ENCODE data around the gene THAP7. TPM values are rescaled to one million over a fixed set of nuclear protein-coding genes. Genes with fewer than 3 reads are reported as not detected.

The THAP7 gene
- total and polyA plus RNA-seq, 9 of the 15 experiments (the other 6 are each of a cell fraction or from before 2014, with no cell fraction given) = 7.9 to 263 (median 84.1) TPM

DNA sequence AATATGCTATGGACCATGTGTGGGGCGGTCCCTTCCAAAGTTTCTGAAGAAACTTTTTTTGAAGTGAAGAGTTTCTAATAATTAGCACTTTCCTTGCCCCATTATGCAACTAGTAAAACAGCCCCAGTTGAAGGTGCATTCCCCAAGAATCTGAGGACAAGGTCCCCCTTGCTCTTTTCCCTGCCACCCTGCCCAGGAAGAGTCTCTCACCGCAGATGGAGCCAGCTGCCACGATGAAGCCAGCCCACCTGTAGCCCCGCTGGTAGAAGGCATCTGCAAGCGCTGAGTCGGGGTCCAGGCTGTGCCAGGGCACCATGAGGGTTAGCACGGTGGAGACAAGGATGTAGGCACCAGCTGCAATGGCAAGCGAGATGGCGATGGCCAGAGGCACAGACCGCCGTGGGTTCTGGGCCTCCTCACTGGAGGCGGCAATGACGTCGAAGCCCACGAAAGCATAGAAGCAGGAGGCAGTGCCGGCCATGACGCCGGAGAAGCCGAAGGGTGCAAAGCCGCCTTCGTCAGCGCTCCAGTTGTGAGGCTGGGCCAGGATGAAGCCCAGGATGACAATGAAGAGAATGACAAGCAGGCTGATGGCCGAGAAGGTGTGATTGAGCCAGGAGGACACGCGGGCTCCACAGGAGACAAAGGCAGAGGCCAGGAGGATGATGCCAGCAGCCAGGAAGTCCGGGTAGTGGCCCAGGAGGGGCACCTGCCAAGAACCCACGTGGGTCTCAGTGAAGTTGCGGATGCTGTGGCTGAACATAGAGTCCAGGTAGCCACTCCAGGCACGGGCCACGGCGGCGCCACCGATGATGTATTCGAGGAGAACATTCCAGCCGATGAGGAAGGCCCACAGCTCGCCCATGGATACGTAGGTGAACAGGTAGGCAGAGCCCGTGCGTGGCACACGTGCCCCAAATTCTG, 29.0 kb upstream of the THAP7 start (continued):
- TF ChIP-seq JUN (IDR thresholded peaks at IDR 0.05; ENCODE audit: borderline replicate concordance, low read depth, low read length) (no peak), JUN (CRISPR knock-in tag; IDR thresholded peaks at IDR 0.05; ENCODE audit: borderline replicate concordance) (no peak), BCOR (IDR thresholded peaks at IDR 0.05) (no peak), SREBF1 (IDR thresholded peaks at IDR 0.05; ENCODE audit: borderline replicate concordance, low read depth, low read length) (no peak), HMGN3 (IDR thresholded peaks at IDR 0.05; ENCODE audit: borderline replicate concordance, extremely low read depth, insufficient read length, low read depth, low read length) (no peak), HDAC6 (IDR thresholded peaks at IDR 0.05; ENCODE audit: low read depth, low read length) (no peak), SAFB (IDR thresholded peaks at IDR 0.05; ENCODE audit: borderline replicate concordance, low read depth, low read length) (peak; percentile 25; the same call in 1 of the 2 replicates), ZSCAN32 (CRISPR knock-in tag; IDR thresholded peaks at IDR 0.05) (0 out of 2 replicates have a peak, but pooled peaks have one; percentile 5), ZNF445 (CRISPR knock-in tag; IDR thresholded peaks at IDR 0.05; ENCODE audit: low read depth) (no peak), SLC30A9 (CRISPR knock-in tag; IDR thresholded peaks at IDR 0.05) (no peak), CHD1 (IDR thresholded peaks at IDR 0.05; ENCODE audit: low read length) (peak; percentile 25), NR2F6 (CRISPR knock-in tag; IDR thresholded peaks at IDR 0.05) (0 out of 2 replicates have a peak, but pooled peaks have one; percentile 56), ZNF165 (CRISPR knock-in tag; IDR thresholded peaks at IDR 0.05; ENCODE audit: borderline replicate concordance) (peak; percentile 70; the same call in 1 of the 2 replicates), NR4A1 (CRISPR knock-in tag; IDR thresholded peaks at IDR 0.05) (peak; percentile 74; the same call in 1 of the 2 replicates), NR4A1 (tag; IDR thresholded peaks at IDR 0.05) (no peak)
- TF ChIP-seq, protein P1, sequence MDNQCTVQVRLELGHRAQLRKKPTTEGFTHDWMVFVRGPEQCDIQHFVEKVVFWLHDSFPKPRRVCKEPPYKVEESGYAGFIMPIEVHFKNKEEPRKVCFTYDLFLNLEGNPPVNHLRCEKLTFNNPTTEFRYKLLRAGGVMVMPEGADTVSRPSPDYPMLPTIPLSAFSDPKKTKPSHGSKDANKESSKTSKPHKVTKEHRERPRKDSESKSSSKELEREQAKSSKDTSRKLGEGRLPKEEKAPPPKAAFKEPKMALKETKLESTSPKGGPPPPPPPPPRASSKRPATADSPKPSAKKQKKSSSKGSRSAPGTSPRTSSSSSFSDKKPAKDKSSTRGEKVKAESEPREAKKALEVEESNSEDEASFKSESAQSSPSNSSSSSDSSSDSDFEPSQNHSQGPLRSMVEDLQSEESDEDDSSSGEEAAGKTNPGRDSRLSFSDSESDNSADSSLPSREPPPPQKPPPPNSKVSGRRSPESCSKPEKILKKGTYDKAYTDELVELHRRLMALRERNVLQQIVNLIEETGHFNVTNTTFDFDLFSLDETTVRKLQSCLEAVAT (IDR thresholded peaks at IDR 0.05) = no peak
- TF ChIP-seq, protein P2, sequence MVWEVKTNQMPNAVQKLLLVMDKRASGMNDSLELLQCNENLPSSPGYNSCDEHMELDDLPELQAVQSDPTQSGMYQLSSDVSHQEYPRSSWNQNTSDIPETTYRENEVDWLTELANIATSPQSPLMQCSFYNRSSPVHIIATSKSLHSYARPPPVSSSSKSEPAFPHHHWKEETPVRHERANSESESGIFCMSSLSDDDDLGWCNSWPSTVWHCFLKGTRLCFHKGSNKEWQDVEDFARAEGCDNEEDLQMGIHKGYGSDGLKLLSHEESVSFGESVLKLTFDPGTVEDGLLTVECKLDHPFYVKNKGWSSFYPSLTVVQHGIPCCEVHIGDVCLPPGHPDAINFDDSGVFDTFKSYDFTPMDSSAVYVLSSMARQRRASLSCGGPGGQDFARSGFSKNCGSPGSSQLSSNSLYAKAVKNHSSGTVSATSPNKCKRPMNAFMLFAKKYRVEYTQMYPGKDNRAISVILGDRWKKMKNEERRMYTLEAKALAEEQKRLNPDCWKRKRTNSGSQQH (CRISPR knock-in tag; IDR thresholded peaks at IDR 0.05) = peak; percentile 83; the same call in 1 of the 2 replicates
- TF ChIP-seq, protein P3, sequence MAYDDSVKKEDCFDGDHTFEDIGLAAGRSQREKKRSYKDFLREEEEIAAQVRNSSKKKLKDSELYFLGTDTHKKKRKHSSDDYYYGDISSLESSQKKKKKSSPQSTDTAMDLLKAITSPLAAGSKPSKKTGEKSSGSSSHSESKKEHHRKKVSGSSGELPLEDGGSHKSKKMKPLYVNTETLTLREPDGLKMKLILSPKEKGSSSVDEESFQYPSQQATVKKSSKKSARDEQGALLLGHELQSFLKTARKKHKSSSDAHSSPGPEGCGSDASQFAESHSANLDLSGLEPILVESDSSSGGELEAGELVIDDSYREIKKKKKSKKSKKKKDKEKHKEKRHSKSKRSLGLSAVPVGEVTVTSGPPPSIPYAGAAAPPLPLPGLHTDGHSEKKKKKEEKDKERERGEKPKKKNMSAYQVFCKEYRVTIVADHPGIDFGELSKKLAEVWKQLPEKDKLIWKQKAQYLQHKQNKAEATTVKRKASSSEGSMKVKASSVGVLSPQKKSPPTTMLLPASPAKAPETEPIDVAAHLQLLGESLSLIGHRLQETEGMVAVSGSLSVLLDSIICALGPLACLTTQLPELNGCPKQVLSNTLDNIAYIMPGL (CRISPR knock-in tag; IDR thresholded peaks at IDR 0.05) = 0 out of 2 replicates have a peak, but pooled peaks have one; percentile 39
- TF ChIP-seq, protein P4, sequence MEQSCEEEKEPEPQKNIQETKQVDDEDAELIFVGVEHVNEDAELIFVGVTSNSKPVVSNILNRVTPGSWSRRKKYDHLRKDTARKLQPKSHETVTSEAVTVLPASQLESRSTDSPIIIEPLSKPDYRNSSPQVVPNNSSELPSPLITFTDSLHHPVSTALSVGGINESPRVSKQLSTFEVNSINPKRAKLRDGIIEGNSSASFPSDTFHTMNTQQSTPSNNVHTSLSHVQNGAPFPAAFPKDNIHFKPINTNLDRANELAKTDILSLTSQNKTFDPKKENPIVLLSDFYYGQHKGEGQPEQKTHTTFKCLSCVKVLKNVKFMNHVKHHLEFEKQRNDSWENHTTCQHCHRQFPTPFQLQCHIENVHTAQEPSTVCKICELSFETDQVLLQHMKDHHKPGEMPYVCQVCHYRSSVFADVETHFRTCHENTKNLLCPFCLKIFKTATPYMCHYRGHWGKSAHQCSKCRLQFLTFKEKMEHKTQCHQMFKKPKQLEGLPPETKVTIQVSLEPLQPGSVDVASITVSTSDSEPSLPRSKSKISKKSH (CRISPR knock-in tag; IDR thresholded peaks at IDR 0.05) = 0 out of 2 replicates have a peak, but pooled peaks have one; percentile 8
- TF ChIP-seq, protein P5, sequence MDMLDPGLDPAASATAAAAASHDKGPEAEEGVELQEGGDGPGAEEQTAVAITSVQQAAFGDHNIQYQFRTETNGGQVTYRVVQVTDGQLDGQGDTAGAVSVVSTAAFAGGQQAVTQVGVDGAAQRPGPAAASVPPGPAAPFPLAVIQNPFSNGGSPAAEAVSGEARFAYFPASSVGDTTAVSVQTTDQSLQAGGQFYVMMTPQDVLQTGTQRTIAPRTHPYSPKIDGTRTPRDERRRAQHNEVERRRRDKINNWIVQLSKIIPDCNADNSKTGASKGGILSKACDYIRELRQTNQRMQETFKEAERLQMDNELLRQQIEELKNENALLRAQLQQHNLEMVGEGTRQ (CRISPR knock-in tag; IDR thresholded peaks at IDR 0.05) = peak; percentile 16; the same call in 1 of the 2 replicates
